Ramos (cell line): Measurements from ENCODE around the gene IL34.
"Not testable (repeated sequence)": the region's sequence is repeated elsewhere in the genome, so short reads cannot be mapped to it uniquely, and the experiment has no call there.

Source experiments
- in situ Hi-C: fragments of 300-500 bp; cut with MboI; formaldehyde crosslinking; loops from one replicate; pipeline ENCODE4 v1.14.3; 2022; ENCODE audit warnings: low sequenced_read_pairs; ENCODE audit not compliant: unreplicated experiment

Gene IL34

DNA sequence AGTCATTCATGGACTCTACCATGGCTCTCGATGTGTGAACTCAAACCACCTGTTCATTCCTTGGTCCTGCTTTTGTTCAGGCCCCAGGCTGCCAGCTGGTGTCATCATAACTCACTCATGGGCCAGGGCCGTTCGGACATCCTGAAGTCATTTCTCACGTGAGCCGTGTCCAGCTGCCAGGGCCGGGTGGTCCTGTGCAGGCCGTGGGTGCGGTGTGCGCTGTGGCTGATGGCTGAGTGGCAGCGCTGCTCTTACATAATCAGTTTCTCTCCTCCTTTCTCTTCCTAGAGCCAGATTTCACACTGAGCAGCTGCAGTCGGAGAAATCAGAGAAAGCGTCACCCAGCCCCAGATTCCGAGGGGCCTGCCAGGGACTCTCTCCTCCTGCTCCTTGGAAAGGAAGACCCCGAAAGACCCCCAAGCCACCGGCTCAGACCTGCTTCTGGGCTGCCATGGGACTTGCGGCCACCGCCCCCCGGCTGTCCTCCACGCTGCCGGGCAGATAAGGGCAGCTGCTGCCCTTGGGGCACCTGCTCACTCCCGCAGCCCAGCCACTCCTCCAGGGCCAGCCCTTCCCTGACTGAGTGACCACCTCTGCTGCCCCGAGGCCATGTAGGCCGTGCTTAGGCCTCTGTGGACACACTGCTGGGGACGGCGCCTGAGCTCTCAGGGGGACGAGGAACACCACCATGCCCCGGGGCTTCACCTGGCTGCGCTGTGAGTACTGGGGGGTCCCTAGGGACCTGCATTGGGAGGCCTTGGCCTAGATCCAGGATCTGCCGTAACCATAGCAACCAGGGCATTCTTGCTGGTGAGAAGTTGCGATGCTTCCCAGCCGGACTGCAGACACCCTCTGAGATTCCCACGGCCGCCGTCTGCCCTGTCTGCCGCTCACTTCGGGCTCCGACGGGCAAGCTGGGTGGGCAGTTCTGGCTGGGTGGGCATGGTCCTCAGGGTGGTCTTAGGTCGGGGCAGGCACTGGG is at the start of gene IL34:
IL34 (plus strand) TSS at position 300 of the 982 bp plus-strand sequence; CDS start at position 689, 389 bp downstream.
- in situ Hi-C loops, result no loop called here

GRCh38 chr16:70597135-70597835 is 49.1 kb upstream of the IL34 start:
- in situ Hi-C loops, result no loop called here

GRCh38 chr16:70598937-70599503 is 47.3 kb upstream of the IL34 start:
- in situ Hi-C loops, result no loop called here

DNA sequence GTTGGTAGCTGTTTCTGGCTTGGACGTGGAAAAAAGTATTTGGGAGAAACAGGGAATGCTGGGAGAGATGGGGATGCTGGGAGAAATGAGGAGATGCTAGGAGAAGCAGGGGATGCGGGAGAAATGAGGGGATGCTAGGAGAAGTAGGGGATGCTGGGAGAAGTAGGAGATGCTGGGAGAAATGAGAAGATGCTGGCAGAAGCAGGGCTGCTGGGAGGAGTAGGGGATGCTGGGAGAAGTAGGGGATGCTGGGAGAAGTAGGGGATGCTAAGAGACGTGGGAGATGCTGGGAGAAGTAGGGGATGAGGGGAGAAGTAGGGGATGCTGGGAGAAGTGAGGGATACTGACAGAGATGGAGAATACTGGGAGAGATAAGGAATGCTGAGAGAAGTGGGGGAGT is 45.6 kb upstream of the IL34 start:
- in situ Hi-C loops, result no loop called here

DNA sequence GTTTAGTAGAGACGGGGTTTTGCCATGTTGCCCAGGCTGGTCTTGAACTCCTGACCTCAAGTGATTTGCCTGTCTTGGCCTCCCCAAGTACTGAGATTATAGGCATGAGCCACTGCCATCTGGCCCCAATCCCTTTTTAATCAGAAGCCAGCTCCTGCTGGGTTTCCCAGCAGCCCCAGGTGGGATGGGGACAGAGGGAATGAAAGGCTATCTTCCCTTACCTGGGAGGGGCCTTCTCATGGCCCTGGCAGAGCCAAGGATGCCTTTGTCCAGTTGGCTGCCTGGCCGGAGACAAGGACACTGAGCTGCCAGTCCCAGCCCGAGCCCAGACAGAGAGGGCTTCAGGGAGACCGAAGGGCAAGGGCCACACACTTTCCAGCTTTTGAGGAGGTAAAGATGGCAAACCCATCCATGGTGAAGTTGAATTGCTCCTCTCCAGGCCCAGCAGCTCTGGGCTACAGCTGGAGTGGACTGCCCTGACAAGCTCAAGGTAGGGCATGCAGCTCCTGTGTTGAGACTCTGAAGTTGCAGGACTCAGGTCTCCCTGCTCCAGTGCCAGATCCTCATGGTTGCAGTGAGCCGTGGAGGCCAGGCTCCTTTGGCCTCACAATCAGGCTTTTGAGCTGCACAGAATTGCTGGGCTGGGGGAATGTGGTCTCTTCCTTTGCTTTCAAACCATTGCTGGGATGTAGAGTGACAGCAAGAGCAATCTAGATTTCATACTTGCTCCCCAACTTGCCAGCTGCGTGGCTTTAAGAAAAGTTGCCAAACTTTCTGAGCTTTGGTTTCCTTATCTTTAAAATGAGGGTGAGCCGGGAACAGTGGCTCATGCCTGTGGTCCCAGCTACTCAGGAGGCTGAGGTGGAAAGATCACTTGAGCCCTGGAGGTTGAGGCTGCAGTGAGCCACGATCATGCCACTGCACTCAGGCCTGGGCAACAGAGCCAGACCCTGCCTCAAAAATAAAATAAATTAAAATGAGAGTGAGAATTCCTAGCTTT is 44.5 kb upstream of the IL34 start:
- in situ Hi-C loops, result no loop called here

DNA sequence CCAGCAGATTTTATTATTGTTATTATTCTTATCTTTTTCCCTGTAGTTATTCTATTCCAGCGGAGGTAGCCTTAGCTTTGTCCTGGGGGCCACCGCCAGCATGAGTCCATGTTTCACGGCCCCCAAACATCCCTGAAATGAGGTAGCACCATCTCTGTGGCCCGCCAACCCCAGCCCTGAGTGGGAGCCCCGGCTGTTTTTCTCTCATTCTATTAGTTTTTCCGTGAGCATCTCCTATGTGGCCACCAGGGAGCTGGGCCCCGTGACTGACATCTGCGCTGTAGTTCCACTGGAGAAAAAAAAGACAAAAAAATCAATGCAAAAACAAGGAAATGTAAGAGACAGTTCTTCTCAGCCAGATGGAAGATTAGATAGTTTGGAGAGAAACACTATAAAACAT is 43.5 kb upstream of the IL34 start:
- in situ Hi-C loops, result no loop called here

DNA sequence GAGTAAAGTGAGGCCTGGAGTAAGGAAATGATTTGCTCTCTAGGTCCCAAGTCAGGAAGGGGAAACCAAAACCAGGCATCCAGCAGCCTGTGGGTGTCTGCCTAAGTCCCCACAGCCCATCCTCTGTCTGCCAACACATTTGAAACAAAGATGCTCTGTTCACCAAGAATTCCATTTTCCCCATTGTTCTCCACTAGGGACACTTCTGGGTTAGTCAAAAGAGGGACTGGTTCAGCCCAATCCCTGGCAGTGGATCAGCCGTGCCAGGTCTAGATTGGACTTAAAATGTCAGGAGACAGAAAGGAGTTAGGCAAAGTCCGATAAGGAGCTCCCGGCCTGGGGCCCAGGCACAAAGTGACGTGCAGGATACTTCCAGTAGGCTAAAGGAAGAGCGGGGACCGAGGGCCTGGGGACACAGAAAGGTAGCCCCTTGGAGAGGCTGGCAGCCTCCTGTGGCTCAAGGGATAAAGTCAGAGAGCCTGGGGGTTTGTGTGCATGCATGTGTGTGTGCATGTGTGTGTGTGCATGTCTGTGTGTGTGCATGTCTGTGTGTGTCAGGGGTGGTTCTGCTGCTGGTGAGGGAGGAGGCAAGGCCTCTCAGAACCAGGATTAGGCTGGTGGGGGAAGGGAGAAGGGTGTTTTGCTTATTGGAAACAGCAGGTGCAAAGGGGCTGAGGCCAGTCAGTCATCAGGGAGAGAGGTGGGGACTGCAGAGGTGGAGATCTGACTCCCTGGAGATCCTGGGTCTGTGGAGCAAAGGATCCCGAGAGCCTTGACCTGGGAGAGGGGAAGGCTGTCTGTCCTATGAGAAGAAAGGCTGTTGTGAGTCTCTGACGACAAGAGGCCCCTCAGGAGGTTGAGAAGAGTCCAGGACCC is 41.7 kb upstream of the IL34 start:
- in situ Hi-C loops, result no loop called here

DNA sequence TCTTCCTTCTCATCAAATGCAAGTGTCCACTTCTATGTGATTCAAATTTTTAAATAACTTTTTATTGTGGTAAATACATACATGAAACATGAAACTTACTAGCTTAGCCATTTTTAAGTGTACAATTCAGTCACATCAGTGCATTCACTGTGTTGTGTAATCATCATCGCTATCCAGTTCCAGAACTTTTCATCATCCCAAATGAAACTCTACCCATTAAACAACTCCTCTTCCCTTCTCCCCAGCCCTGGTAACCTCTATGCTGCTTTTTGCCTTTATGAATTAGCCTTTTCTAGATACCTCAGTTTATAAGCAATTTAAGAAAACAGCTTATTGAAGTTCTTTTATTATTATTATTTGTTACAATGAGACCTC is 41.1 kb upstream of the IL34 start:
- in situ Hi-C loops, result no loop called here

DNA sequence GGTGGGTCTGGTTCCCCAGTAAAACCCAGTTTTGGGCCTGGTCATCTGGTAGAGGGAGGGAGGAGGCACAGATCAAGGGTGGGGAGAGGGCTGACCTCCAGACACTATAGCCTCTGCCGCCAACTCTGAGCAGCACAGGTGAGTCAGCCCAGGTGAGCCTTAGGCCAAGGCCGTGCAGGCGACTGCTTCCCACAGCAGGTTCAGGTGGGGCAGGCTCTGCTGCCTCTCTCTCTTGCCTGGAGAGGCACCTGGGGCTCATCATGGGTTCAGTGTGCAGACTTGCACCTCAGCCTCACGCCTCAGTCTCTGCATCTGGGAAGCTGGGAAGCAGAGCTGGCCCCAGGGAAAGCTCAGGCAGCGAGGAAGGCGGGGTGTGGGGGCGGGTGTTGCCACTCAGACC is 37.8 kb upstream of the IL34 start:
- in situ Hi-C loops, result no loop called here

GRCh38 chr16:70610273-70611223 is 35.8 kb upstream of the IL34 start:
- in situ Hi-C loops, result no loop called here

GRCh38 chr16:70611224-70611598 is 35.1 kb upstream of the IL34 start:
- in situ Hi-C loops, result no loop called here

DNA sequence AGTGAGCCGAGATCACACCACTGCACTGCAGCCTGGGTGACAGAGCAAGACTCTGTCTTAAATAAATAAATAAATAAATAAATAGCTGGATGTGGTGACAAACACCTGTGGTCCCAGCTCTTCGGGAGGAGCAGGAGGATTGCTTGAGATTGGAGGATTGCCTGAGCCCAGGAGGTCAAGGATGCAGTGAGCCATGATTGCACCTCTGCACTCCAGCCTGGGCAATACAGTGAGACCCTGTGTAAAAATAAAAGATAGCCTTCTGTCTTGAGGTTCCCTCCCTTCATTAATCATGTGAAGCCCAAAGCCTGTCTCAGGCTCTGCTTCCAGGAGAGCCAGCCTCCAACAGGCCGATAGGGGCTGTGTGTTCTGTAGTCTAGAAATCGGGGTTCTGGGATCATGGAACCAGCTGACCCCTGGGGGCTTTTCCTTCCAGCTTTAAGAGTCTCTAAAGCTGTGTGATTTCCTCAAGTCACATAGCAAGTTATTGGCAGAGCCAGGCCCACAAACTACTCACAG is 34.5 kb upstream of the IL34 start:
- in situ Hi-C loops, result no loop called here

DNA sequence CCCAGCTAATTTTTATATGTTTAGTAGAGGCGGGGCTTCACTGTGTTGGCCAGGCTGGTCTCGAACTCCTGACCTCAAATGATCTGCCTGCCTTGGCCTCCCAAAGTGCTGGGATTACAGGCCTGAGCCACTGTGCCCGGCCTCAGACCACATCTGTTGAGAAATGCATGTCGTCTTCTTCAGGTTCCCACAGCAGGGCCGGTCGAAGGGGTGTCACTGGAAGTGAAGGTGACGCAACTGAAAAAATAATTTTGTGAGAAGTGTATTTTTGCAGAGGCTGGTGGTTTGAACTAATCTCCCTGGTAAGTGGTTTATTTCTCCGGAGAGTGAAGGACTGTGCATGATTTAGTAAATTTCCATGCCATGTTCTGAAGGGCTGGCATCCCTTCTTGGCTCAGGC is 33.4 kb upstream of the IL34 start:
- in situ Hi-C loops, result no loop called here

GRCh38 chr16:70614208-70614951 is 32.0 kb upstream of the IL34 start:
- in situ Hi-C loops, result no loop called here

DNA sequence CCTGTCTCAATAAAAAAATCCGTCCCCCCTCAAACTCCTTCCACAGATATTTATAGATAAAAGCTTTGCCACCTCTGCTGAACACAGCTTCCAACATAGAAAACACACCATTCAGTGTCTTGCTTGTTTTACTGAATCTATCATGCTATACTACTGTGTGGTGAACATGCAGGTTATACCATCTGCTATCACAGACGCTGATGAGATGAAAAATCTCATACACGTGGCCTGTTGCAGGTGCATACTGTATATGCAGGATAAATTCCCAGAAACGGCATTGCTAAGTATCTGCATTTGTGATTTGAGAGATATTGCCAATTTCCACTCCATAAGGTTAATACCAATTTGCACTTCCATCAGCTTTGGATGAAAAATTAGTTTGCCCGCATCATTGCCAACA is 30.4 kb upstream of the IL34 start:
- in situ Hi-C loops, result no loop called here

DNA sequence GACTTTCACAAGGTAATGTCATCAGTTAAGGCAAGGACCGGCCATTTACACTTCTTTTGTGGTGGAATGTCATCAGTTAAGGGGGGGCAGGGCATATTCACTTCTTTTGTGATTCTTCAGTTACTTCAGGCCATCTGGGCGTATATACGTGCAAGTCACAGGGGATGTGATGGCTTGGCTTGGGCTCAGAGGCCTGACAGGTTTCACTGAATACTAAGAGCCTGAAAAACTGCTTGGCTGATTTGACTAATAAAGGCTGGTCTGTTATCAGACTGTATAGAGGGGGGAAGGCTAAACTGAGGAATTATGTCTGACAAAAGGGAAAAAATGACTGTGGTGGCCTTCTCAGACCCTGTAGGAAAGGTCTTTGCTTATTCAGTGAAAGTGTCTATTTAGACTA is 24.5 kb upstream of the IL34 start:
- in situ Hi-C loops, result not testable (repeated sequence)

GRCh38 chr16:70627696-70628095 is 18.7 kb upstream of the IL34 start:
- in situ Hi-C loops, result no loop called here
